Activated naive CD4-positive, alpha-beta T cell treated with anti-CD3 and anti-CD28 coated beads, Interleukin-2, amount 50 U/mL, for 72 hours (primary cell): ENCODE data around the gene CFAP73. TPM values are rescaled to one million over a fixed set of nuclear protein-coding genes. Genes with fewer than 3 reads are reported as not detected.
A peak's percentile ranks its signal among the peaks of the same experiment; 100 is the strongest.

Source experiments
- ATAC-seq, 2 donors: fragments of 150-1000 bp; cut with Tn5 transposase; 2 replicates each; pipeline ENCODE4 v1.10.0; 2021; ENCODE audit warnings: mild to moderate bottlenecking in 2 of 2, moderate library complexity in 2 of 2
- DNase-seq, 2 donors: peaks; one replicate each; pipeline ENCODE4 v3.0.0; 2021 to 2022; ENCODE audit warnings: low spot score in 2 of 2
- H3K27ac Mint-ChIP-seq, 2 donors: one replicate each; pipeline ENCODE4 v1.8.0; 2022; ENCODE audit warnings: mild to moderate bottlenecking in 2 of 2, mixed read lengths in 2 of 2
- H3K36me3 Mint-ChIP-seq, 2 donors: one replicate each; pipeline ENCODE4 v1.8.0; 2022; ENCODE audit warnings: mixed read lengths in 2 of 2
- H3K9me3 Mint-ChIP-seq, 2 donors: one replicate each; pipeline ENCODE4 v1.8.0; 2022; ENCODE audit warnings: mixed read lengths in 2 of 2
- total RNA-seq, 2 donors: library from RNA; stranded (reverse); gene quantifications; one replicate each; pipeline ENCODE4 v1.2.3, GENCODE V29; 2022

The CFAP73 gene
- total RNA-seq: under 1 TPM; 0.45 to 0.98 TPM

GRCh38 chr12:113149361-113150150, at the start of gene CFAP73:
CFAP73 (plus strand) TSS chr12:113149724; CDS start chr12:113149858, 134 bp downstream.
- no peaks in the 10 kb centered on the region for H3K36me3 Mint-ChIP-seq
- no peaks in the 10 kb centered on the region for H3K9me3 Mint-ChIP-seq
- ATAC-seq (no peak), DNase-seq (no peak)
- H3K27ac Mint-ChIP-seq: peak within 1 kb of the TSS in 1 of 2 donors; percentile 15

DNA sequence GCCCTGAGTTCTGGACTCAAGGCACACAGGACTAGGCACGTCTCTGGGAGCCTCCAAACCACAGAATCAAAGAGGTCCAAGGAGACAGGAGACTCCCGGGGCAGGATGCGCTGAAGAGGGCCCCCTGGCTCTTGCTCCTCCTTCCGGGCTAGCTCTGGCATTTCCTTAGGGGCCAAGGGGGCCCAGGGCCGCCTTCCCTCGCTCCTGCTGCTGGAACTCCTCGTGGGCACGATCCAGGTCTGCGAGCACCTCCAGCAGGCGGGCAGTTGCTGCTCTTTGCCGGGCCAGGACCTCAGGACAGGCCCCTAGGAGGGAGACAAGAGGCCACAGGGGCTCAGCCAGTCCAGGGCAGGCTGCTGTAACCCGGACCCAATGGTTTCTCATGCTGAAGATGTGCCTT, 49.8 kb upstream of the CFAP73 start:
- Mint-ChIP-seq H3K9me3 (no peaks in the 10 kb centered on the region), H3K27ac (peak overlapping the region in 1 of 2 donors; percentile 14), H3K36me3 (no peaks in the 10 kb centered on the region)
- DNase-seq: no peak
- no peak for ATAC-seq

- DNase-seq (no peak), ATAC-seq (no peak)
- Mint-ChIP-seq H3K9me3 (no peaks in the 10 kb centered on the region), H3K27ac (peak overlapping the region in 1 of 2 donors; percentile 34), H3K36me3 (no peaks in the 10 kb centered on the region)
Measured at GRCh38 chr12:113101751-113102150, 47.8 kb upstream of the CFAP73 start.

DNA sequence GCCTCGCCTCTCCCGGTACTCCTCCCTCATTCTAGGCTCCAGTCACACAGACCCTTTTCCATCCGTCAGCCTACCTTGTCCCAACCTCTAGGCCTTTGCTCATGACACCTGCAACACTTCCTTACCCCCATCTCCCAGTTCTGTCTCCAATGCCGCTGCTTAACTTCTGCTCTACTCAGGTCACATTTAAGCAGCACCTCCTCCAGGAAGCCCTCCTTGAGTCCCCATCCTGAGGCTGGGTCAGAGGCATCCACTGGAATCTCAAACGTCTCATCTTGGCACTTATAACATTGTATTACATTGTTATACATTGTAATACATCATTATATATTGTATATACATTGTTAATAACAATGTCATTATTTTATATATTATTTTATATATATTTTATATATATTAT, 46.7 kb upstream of the CFAP73 start:
- DNase-seq (no peak), ATAC-seq (no peak)
- Mint-ChIP-seq H3K36me3 (no peaks in the 10 kb centered on the region), H3K9me3 (no peaks in the 10 kb centered on the region), H3K27ac (no peak overlapping the region)

DNA sequence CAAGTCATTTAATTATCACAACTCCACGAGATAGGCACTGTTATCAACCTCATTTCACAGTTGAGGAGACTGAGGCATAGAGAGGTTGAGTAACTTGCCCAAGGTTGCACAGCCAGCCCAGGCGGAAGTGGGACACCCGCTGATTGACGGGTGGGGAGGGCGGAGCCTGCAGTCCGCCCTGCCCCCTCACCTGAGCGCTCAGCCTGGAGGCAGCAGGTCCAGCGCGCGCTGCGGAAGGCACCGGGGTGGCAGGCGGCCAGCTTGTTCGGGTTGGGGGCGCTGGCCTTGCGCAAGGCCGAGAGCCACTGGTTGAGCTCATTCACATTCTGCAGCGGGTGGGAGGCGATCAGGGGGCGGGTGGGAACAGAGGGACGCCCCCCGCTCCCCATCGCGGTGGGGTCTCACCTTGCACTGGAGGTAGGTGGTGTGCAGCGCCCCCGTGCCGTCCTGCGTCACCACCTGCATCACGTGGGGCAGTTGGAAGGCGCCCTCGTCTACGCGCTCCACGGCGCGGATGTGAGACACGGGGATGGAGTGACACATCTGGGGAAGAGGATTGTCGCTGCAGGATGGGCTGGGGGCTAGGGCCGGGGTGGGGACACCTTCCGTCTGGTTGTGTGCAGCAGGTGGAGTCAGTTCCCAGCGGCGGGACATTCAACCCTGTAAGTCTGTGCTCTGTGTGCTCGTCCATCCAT, 45.6 kb upstream of the CFAP73 start:
- ATAC-seq (peak; percentile 91 to 92), DNase-seq (peak; percentile 65 to 68)
- Mint-ChIP-seq H3K9me3 (no peaks in the 10 kb centered on the region), H3K36me3 (no peaks in the 10 kb centered on the region), H3K27ac (peak overlapping the region in 1 of 2 donors; percentile 40)

GRCh38 chr12:113104953-113105510, 44.5 kb upstream of the CFAP73 start:
- no peak for ATAC-seq
- Mint-ChIP-seq H3K9me3 (no peaks in the 10 kb centered on the region), H3K27ac (peak overlapping the region in 1 of 2 donors; percentile 36), H3K36me3 (no peaks in the 10 kb centered on the region)
- no peak for DNase-seq

- DNase-seq (no peak), ATAC-seq (no peak)
- Mint-ChIP-seq H3K27ac (peak overlapping the region in 1 of 2 donors; percentile 36), H3K9me3 (no peaks in the 10 kb centered on the region), H3K36me3 (no peaks in the 10 kb centered on the region)
Measured at GRCh38 chr12:113105606-113106271, 43.8 kb upstream of the CFAP73 start.

GRCh38 chr12:113106361-113106760, 43.2 kb upstream of the CFAP73 start:
- H3K27ac Mint-ChIP-seq: peak overlapping the region in 1 of 2 donors; percentile 28
- H3K9me3 Mint-ChIP-seq: no peaks in the 10 kb centered on the region
- ATAC-seq: no peak
- no peak for DNase-seq
- H3K36me3 Mint-ChIP-seq: no peaks in the 10 kb centered on the region

GRCh38 chr12:113108308-113108707, 41.2 kb upstream of the CFAP73 start:
- ATAC-seq (no peak), DNase-seq (no peak)
- Mint-ChIP-seq H3K9me3 (no peaks in the 10 kb centered on the region), H3K36me3 (no peaks in the 10 kb centered on the region), H3K27ac (no peak overlapping the region)

DNA sequence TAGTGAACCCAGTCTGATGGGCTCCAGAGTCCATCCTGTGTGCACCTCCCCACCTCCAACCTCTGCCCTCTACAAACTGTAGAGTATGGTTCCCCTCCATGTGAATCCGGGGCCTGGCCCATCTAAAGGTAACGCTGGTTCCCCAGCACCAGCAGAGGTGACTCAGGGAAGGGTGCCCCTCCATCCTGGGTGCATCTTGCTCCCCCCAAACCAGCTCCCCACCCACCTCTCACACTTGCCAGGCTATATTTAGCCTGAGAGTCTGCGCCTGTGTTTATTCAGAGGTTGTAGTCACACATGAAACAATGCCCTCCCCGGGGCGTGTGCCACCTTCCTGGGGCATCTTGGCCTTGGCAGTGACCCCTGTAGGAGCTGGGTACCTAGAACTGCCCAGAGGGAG, 40.2 kb upstream of the CFAP73 start:
- H3K36me3 Mint-ChIP-seq: no peaks in the 10 kb centered on the region
- peak overlapping the region in 1 of 2 donors; percentile 59 for H3K27ac Mint-ChIP-seq
- DNase-seq (no peak), ATAC-seq (no peak)
- no peaks in the 10 kb centered on the region for H3K9me3 Mint-ChIP-seq

DNA sequence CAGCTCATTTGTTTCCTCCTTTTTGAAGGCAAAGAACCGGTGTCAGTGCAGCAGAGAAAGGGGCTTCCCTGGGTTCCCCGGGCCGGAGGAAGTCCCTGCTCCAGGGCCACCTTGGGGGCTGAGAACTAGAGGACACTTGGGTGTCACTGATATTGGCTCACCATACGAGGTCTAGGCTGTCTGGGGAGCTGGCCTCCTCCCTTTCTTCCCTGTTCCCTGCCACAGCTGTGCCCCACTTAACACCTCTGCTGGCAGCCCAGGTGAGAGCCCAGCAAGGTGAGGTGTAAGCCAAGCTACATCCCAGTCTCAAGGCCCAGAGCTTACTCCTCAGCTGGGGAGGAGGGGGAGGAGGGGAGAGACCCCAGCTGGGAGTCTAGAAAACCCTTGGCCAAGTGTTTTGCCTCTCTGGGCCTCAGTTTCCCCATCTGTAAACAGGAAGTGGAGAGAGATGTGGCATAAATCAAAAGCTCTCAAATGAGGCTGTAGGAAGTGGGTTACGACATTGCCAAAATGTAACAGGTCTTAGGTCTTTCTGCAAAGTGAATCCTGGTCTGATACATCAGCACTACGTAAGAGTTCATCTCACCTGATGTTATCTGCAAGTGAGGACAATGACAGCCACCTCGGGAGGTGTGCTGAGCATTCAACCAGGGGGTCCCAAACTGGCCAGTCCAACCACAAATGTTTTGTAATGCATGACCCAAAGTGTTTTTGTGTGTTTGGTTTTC, 39.5 kb upstream of the CFAP73 start:
- no peak for ATAC-seq
- Mint-ChIP-seq H3K9me3 (no peaks in the 10 kb centered on the region), H3K36me3 (no peaks in the 10 kb centered on the region), H3K27ac (peak overlapping the region; percentile 59 to 61)
- DNase-seq: no peak

DNA sequence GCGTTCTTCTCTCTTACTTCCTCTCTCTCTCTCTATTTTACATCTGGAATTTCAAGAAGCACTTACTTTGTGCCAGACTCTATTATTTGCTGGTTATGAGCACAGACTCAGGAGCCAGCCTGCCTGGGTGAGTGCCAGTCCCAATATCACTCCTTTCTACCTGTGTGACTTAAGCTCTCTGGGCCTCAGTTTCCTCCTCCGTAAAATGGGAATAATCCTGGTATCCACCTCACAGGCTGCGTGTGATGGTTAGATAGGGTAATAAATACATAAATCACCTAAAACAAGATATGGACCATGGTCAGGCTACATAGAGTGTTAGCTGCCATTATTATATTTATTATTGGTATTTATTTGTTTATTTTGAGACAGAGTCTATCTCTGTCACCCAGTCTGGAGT, 38.3 kb upstream of the CFAP73 start:
- ATAC-seq (no peak), DNase-seq (no peak)
- Mint-ChIP-seq H3K27ac (no peak overlapping the region), H3K9me3 (no peaks in the 10 kb centered on the region), H3K36me3 (no peaks in the 10 kb centered on the region)

DNA sequence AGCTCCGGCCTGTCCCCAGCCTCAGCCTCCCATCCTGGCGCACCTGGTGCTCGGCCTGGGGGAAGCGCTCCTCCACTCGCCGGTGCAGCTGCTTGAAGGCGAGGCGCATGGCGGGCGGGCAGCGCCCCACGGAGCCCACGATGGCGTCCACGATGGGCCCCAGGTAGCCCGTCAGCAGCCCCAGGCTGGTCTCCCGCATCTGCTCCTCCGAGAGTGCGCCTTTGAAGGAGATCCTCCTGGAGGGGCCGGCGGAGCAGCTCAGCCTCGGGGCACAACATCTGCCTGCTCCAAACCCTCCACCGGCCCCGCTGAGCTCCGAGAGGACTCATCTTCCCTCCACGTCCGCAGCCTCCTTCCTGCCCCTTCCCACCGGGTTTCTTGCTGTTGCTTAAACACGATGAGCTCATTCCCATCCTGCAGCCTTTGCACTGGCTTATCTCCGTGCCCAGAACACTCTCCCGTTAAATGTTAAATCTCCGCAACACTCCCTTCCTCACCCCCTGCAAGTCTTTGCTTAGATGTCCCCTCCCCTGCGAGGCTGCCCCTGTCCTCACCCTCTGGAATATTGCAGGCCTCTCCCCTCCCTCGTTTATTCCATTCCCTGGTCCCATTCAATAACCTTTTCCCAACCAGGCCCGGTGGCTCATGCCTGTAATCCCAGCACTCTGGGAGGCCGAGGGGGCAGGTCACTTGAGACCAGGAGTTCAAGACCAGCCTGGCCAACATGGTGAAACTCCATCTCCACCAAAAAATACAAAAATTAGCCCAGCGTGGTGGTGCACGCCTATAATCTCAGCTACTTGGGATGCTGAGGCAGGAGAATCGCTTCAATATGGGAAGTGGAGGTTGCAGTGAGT, 37.3 kb upstream of the CFAP73 start:
- DNase-seq (no peak), ATAC-seq (no peak)
- H3K9me3 Mint-ChIP-seq: no peaks in the 10 kb centered on the region
- no peaks in the 10 kb centered on the region for H3K36me3 Mint-ChIP-seq
- no peak overlapping the region for H3K27ac Mint-ChIP-seq

DNA sequence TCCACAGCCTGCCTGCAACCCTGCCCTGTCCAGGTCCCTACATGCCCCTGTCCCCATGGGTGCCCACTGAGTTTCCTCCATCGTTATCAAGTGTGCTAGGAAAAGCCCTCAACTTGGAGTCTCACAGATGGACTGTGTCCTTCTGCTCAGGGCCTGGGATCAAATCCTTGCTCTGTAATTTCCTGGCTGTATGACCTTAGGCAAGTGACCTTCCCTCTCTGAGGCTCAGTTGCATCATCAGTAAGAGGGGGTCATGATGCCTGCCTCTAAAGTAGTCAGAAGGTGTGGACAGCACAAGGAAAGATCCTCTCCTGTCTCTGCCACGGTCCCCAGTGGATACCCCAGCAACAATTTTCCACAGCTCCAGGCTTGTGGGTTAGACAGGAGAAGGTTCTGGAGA, 36.1 kb upstream of the CFAP73 start:
- DNase-seq (no peak), ATAC-seq (no peak)
- Mint-ChIP-seq H3K9me3 (no peaks in the 10 kb centered on the region), H3K27ac (no peak overlapping the region), H3K36me3 (no peaks in the 10 kb centered on the region)

DNA sequence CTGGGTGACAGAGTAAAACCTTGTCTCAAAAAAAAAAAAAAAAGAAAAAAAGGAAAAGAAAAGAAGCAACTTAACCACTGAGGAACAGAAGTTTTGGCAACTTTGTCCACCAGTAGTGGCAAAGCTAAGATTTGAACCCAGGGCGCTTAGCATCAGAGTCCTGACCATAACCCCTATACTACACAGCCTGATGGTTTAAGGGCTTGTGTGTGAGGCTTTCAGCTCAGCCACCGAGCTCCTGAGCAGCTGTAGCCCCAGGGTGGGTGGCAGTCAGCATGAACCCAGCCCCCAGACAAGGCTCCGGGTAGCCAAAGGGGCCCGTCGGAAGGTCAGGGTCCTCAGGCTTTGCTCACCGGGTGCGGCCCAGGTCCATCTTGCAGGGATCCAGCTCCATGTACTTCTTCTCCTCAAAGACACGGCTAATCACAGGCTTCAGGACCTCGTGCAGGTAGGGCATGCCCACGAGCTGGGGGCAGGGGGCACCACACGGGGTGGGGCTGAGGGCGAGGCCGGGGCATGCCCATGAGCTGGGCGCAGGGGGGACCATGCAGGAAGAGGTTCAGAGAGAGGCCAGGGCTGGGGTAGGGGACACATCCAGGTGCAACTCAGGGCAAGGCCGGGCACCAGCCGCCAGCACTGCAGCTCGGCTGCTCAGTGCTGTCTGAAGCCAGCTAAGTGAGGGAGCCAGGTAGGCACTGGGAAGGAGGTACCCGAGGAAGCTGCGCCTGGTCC, 34.9 kb upstream of the CFAP73 start:
- Mint-ChIP-seq H3K36me3 (no peaks in the 10 kb centered on the region), H3K9me3 (no peaks in the 10 kb centered on the region), H3K27ac (no peak overlapping the region)
- ATAC-seq (peak in 1 of 2 donors; percentile 36), DNase-seq (no peak)
